GM21786 (cell line): ENCODE results near the gene STARD7.
A peak's percentile ranks its signal among the peaks of the same experiment; 100 is the strongest.
"Not testable (repeated sequence)": the region's sequence is repeated elsewhere in the genome, so short reads cannot be mapped to it uniquely, and the experiment has no call there.

Source experiments
- ATAC-seq: cut with Tn5 transposase; IDR thresholded peaks from one replicate; pipeline ENCODE4 v1.9.1; 2021; ENCODE audit not compliant: unreplicated experiment

The STARD7 gene, protein sequence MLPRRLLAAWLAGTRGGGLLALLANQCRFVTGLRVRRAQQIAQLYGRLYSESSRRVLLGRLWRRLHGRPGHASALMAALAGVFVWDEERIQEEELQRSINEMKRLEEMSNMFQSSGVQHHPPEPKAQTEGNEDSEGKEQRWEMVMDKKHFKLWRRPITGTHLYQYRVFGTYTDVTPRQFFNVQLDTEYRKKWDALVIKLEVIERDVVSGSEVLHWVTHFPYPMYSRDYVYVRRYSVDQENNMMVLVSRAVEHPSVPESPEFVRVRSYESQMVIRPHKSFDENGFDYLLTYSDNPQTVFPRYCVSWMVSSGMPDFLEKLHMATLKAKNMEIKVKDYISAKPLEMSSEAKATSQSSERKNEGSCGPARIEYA

GRCh38 chr2:96208143-96209010, at the start of gene STARD7:
TSS of gene STARD7 (minus strand) at chr2:96208827. CDS start at chr2:96208434, 393 bp downstream.
- peak; percentile 88 for ATAC-seq

GRCh38 chr2:96257744-96258143, 49.1 kb upstream of the STARD7 start:
- not testable (repeated sequence) for ATAC-seq

DNA sequence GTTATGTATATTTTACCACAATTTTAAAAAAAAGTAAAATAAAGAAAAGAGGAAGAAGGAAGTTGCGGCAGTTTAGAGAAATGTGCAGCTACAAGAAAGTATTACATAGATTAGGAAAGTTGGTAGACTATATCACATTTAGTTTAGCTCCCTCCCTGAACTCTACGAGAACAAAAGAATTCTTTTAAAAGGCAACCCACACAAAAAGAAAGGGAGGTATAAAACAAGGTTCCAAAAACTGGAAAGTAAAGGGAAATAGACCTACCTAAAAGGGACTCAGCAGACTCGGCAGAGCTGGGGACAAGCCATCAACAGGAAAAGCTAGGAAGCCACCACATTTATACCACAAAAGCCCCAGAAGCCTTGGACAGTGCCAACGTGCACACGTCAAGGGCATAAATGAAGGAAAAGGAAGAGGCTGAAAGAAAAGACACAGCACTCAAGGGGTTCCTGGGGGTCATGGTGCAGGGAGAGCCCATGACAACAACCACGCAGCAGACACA, 48.0 kb upstream of the STARD7 start:
- no peak for ATAC-seq

DNA sequence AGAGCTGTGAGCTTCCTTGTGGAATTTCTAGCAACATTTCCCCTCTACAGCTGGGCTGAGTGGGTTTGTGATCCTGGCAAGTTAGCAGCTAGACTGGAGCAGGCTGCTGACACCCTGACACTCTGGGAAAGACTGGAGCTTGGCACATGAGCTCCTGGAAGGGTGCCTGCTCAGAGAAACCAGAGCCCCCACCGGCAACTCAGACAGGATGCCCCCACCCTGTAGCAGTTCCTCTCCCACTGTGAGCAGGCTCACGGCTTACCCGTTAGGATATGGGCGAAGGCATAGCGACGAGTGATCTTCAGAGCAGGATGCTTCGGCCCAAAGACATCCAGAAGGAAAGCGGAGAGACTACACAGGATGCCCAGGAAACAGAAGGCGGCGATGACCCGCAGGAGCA, 45.9 kb upstream of the STARD7 start:
- ATAC-seq, result no peak

DNA sequence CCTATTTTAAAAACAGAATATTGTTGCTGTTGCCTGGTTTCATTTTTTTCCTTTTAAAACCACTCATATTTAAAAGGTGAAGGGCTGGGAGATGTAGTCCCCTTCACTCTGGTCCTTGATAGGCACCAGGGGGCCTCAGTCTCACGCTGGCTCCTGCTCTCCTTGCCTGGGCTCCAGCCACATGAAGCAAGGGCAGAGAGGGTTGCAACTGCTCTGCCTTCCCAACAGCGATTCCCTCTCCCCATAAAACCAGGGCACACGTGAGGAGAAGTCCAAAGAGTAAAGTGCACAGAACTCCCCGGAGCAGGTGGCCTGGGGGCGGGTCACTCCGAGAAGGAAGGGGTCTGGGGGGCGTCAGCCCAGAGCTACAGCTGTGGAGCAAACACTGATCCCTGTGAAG, 44.4 kb upstream of the STARD7 start:
- no peak for ATAC-seq

GRCh38 chr2:96252526-96252925, 43.9 kb upstream of the STARD7 start:
- ATAC-seq, result no peak

GRCh38 chr2:96251721-96252292, 43.2 kb upstream of the STARD7 start:
- no peak for ATAC-seq

- no peak for ATAC-seq
Observed at GRCh38 chr2:96250188-96250587, 41.6 kb upstream of the STARD7 start.

GRCh38 chr2:96249654-96250053, 41.0 kb upstream of the STARD7 start:
- ATAC-seq, result no peak

DNA sequence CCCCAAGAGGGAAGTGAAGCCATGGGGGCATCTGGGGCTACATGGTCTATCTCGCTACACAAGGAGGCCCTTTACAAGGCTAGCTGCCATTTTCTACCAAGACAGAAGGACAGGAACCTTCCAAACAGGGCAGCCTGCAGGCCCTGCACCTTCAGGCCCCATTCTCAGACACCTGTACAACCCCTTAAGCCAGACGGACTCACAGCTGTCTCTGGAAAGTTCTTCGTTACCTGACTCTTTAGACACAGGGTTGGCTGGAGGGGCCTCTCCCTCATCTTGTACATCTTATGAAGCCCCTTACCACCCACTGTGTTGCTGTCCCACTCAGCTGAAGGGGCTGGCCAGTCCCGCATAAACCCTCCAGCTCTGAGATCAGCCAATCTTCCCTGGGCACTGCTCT, 40.0 kb upstream of the STARD7 start:
- ATAC-seq, result no peak

DNA sequence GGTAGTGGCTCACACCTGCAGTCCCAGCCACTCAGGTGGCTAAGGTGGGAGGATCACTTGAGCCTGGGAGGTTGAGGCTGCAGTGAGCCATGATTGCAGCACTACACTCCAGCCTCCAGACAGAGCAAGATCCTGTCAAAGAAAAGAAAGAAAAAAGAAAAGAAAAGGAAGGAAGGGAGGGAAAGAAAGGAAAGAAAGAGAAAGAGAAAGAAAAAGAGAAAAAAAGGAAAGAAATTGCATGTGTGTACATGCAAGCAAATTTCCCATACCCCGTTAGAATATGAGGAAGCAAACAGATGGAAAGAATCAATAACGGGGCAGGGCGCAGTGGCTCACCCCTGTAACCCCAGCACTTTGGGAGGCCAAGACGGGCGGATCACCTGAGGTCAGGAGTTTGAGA, 39.3 kb upstream of the STARD7 start:
- ATAC-seq, result no peak

- ATAC-seq, result no peak
Observed at GRCh38 chr2:96247009-96247408, 38.4 kb upstream of the STARD7 start.

- no peak for ATAC-seq
Observed at GRCh38 chr2:96245609-96246390, 37.2 kb upstream of the STARD7 start.

DNA sequence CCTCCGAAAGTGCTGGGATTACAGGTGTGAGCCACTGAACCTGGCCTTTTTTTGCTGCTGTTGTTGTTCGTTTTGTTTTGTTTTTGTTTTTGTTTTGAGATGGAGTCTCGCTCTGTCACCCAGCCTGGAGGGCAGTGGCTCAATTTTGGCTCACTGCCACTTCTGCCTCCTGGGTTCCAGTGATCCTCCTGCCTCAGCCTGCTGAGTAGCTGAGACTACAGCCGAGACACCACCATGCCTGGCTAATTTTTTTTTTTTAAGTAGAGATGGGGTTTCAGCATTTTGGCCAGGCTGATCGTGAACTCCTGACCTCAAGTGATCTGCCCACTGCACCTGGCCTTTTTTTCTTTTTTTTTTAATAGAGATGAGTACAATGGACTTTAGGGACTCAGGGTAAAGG, 35.2 kb upstream of the STARD7 start:
- ATAC-seq, result no peak

GRCh38 chr2:96241900-96242611, 33.4 kb upstream of the STARD7 start:
- ATAC-seq, result peak; percentile 90

DNA sequence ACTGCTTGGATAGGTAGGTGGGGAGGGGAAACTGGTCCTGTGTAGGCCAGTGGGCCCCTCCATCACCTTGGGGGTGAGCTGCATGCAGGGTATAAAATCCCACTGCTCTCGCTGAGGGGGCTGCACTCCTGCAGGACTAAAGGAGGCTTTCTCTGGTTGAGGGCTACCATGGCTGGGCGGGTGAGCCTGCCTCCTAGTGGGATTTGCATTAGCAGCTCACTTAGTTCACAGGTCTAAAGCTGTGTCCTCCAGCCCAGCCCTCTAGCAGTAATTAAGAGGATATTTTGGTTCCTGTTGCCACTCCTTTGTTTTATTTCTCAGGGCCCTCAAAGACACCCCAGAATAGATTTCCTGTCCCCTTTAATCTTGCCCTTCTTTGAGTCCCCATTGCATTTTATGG, 32.6 kb upstream of the STARD7 start:
- no peak for ATAC-seq

GRCh38 chr2:96240341-96241038, 31.9 kb upstream of the STARD7 start:
- ATAC-seq, result no peak

GRCh38 chr2:96239745-96240264, 31.2 kb upstream of the STARD7 start:
- ATAC-seq, result no peak

DNA sequence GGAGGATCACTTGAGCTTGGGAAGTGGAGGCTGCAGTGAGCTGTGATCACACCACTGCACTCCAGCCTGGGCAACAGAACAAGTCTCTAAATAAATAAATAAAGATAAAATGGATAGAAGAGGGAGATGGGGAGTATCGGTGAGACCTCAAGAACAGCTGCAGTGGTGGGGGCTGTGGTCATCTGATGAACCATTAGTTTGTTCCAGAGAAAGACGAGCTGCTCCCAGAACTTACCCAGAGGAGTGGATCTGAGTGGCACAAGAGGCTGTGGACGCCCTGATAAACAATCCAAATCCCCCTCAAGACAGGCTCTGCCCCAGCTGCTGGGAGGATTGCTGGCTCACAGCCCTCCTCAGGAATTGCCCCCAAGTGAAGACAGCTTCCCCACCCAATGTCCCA, 30.5 kb upstream of the STARD7 start:
- no peak for ATAC-seq
